Fibroblast of villous mesenchyme (primary cell): ENCODE measurements around the gene SNAP91. TPM values are rescaled to one million over a fixed set of nuclear protein-coding genes. Genes with fewer than 3 reads are reported as not detected.
"Not testable (repeated sequence)": the region's sequence is repeated elsewhere in the genome, so short reads cannot be mapped to it uniquely, and the experiment has no call there.

Source experiments
- DNase-seq: peaks from one replicate; pipeline ENCODE4 v3.0.0-alpha.2; 2010; ENCODE audit warnings: low read depth
- H3K4me3 ChIP-seq: 2 replicates; pipeline ENCODE4 v1.5.1; 2011; ENCODE audit warnings: low read depth, mild to moderate bottlenecking, low read length
- total RNA-seq: library from RNA; depleted of rRNA; stranded (reverse); fragments of >200 nt; gene quantifications from 2 replicates; pipeline ENCODE4 v1.2.3, GENCODE V29; 2012
- TF ChIP-seq, protein P1 (sequence below): IDR thresholded peaks from 2 replicates; pipeline ENCODE4 v1.5.1; 2012; ENCODE audit warnings: low read depth, mild to moderate bottlenecking, low read length; ENCODE audit not compliant: insufficient read depth

Gene SNAP91, protein sequence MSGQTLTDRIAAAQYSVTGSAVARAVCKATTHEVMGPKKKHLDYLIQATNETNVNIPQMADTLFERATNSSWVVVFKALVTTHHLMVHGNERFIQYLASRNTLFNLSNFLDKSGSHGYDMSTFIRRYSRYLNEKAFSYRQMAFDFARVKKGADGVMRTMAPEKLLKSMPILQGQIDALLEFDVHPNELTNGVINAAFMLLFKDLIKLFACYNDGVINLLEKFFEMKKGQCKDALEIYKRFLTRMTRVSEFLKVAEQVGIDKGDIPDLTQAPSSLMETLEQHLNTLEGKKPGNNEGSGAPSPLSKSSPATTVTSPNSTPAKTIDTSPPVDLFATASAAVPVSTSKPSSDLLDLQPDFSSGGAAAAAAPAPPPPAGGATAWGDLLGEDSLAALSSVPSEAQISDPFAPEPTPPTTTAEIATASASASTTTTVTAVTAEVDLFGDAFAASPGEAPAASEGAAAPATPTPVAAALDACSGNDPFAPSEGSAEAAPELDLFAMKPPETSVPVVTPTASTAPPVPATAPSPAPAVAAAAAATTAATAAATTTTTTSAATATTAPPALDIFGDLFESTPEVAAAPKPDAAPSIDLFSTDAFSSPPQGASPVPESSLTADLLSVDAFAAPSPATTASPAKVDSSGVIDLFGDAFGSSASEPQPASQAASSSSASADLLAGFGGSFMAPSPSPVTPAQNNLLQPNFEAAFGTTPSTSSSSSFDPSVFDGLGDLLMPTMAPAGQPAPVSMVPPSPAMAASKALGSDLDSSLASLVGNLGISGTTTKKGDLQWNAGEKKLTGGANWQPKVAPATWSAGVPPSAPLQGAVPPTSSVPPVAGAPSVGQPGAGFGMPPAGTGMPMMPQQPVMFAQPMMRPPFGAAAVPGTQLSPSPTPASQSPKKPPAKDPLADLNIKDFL
- total RNA-seq, result under 0.01 TPM in 1 of 2 replicates, not detected in the other

DNA sequence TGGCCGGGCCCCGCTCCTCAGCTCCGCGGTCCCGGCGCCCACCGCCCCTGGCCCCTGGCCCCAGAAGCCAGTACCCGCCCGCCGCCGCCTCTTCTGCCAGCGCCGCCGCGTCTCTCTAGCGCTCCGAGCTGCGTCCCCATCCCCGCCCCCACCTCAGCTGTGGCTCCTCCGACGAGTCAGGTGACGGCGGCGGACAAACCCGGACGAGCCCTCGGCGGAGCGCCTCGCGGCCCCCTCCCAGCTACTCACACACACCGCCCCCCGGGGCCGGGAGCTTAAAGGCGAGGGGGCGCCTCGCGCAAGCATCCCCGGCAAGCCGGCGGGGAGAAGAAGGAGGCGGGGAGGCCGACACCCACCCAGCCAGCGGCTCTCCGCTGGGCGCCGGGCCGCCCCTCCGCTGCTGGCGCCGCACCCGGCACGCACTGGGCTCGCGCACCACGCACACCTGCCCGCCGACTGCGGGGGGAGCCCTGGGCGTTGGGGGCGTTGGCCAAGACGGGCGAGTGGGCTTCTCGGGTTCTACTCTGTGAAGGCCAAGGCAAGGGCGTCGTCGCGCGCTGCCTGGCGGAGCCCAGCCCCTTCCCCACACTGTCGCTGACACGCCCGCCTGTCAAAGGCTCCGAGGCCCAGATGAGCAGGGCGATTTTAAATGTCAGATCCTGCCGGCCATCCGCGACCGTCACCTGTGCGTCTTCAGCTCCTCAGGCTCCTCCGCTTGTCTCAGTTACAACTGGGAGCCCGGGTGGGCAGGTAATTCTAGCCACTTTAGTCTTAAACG, at the start of gene SNAP91:
TSS of gene SNAP91 (minus strand) at position 132 of the 778 bp plus-strand sequence. CDS start 1,174 bp downstream, outside the sequence.
- peak within 1 kb of the TSS; percentile 51 for H3K4me3 ChIP-seq
- TF ChIP-seq, protein P1, sequence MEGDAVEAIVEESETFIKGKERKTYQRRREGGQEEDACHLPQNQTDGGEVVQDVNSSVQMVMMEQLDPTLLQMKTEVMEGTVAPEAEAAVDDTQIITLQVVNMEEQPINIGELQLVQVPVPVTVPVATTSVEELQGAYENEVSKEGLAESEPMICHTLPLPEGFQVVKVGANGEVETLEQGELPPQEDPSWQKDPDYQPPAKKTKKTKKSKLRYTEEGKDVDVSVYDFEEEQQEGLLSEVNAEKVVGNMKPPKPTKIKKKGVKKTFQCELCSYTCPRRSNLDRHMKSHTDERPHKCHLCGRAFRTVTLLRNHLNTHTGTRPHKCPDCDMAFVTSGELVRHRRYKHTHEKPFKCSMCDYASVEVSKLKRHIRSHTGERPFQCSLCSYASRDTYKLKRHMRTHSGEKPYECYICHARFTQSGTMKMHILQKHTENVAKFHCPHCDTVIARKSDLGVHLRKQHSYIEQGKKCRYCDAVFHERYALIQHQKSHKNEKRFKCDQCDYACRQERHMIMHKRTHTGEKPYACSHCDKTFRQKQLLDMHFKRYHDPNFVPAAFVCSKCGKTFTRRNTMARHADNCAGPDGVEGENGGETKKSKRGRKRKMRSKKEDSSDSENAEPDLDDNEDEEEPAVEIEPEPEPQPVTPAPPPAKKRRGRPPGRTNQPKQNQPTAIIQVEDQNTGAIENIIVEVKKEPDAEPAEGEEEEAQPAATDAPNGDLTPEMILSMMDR, result no peak
- peak; percentile 1 for DNase-seq

DNA sequence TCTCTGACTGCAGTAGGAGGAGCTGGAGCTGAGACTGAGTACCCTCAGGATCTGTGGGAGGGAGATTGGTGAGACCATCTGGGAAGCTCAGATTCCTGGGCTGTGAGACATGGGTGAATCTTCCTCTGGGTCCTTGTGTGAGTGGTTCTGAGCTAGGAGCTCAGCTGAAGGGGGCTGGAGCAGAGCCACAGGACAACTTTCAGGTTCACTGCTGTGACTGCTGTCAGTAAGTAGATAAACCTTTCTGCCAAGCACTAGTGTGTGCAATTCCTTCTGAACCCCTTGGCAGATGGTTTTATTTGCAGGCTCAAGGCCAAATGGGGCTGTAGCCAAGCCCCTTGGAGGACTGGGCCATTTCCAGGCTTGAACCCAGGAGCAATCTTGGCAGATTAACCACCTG, 49.6 kb upstream of the SNAP91 start:
- TF ChIP-seq, protein P1, result no peak
- no peak overlapping the region for H3K4me3 ChIP-seq
- DNase-seq, result no peak

DNA sequence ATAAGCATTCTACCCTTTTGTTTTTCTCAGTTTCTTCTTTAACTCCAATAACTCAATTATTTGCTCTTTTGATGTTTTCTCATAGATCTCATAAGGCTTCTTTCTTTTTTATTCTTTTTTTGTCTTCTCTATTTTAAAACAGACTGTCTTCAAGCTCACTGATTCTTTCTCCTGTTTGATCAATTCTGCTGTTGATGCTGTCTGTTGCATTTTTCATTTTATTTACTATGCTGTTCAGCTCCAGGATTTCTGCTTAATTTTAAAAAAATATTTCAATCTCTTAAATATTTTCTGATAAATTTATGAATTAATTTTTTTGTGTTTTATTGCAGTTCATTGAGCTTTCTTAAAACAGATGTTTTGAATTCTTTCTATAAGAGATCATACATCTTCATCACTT, 48.1 kb upstream of the SNAP91 start:
- DNase-seq, result no peak
- TF ChIP-seq, protein P1, result no peak
- H3K4me3 ChIP-seq, result no peak overlapping the region

DNA sequence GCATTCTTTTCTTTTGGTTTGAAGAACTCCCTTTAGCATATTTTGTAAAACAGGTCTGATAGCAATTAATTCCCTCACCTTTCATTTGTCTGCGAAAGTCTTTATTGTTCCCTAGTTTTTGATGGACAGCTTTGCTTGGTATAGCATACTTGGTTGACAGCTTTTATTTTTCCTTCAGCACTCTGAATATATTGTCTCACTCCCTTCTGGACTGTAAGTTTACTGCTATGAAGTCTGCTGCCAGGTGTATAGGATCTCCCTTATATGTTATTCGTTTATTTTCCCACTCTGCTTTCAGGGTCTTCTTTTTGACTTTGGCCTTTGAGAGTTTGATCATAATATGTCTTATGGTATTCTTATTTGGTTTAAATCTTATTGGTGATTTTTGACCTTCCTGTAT, 47.7 kb upstream of the SNAP91 start:
- DNase-seq, result no peak
- no peak overlapping the region for H3K4me3 ChIP-seq
- TF ChIP-seq, protein P1, result no peak

DNA sequence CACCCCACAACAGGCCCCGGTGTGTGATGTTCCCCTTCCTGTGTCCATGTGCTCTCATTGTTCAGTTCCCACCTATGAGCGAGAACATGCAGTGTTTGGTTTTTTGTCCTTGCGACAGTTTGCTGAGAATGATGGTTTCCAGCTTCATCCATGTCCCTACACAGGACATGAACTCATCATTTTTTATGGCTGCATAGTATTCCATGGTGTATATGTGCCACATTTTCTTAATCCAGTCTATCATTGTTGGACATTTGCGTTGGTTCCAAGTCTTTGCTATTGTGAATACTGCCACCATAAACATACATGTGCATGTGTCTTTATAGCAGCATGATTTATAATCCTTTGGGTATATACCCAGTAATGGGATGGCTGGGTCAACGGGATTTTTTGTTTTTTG, 43.5 kb upstream of the SNAP91 start:
- not testable (repeated sequence) for H3K4me3 ChIP-seq, DNase-seq

DNA sequence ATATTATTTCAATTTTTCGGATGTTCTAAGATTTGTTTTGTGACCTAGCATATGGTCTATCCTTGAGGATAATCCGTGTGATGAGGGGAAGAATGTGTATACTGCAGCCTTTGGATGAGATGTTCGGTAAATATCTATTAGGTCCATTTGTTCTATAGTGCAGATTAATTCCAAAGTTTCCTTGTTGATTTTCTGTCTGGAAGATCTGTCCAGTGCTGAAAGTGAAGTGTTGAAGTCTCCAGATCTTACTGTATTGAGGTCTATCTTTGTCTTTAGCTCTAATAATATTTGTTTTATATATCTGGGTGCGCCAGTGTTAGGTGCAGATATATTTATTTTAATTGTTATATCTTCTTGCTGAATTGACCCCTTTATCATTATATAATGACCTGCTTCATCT, 32.2 kb upstream of the SNAP91 start:
- TF ChIP-seq, protein P1, result no peak
- no peak for DNase-seq
- H3K4me3 ChIP-seq, result no peak overlapping the region

DNA sequence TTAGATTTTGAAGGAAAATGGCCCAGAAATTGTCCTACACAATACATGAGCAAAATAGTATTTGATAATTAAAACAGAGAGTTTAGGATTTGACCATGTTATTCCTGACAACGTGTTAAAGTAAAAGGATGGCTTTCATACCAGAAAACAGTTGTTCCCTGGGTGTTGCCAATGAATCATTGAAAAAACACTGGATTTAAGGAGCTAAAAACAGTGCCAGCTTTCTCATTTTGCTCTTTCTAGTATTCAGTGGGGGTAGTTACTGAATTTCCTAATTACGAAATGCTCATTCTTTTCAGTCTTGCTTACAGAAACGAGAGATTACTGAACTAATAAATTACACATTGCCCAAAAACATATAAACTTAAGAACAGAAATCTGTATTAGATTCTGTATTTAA, 26.6 kb upstream of the SNAP91 start:
- no peak for DNase-seq
- TF ChIP-seq, protein P1, result no peak
- no peak overlapping the region for H3K4me3 ChIP-seq
